A673 (cell line): ENCODE data around the gene DERL2. TPM values are rescaled to one million over a fixed set of nuclear protein-coding genes. Genes with fewer than 3 reads are reported as not detected.

ENCODE experiments used
- BruUV-seq: library from RNA; stranded (reverse); fragments of 400-500 nt; replicated peaks from 2 replicates; lab custom pipeline; 2021; lab: Mats Ljungman, UMichigan
- CTCF ChIA-PET: fragments of 300-600 bp; sonication (Branson Sonifier 250); formaldehyde crosslinking; loops from one replicate; lab custom pipeline; 2022; ENCODE audit warnings: antibody characterized with exemption; lab: Charles Lee
- POLR2A ChIA-PET: fragments of 300-600 bp; sonication (Branson Sonifier 250); formaldehyde crosslinking; loops from one replicate; lab custom pipeline; 2022; ENCODE audit warnings: antibody characterized with exemption; ENCODE audit not compliant: low non-redundant PET; lab: Charles Lee
- DNase-seq: peaks from one replicate; pipeline ENCODE4 v3.0.0-alpha.2; 2015; ENCODE audit warnings: low spot score
- H3K27ac ChIP-seq: fragments of 200-600 bp; sonication (generic); 2 replicates; pipeline ENCODE4 v1.5.1; 2016; ENCODE audit warnings: mixed run types, low read depth, mild to moderate bottlenecking, mixed read lengths, antibody characterized with exemption, low read length; ENCODE audit not compliant: poor library complexity, severe bottlenecking
- H3K27me3 ChIP-seq: fragments of 200-600 bp; sonication (generic); replicated peaks from 2 replicates; pipeline ENCODE4 v1.6.1; 2017; ENCODE audit warnings: mixed run types, low read depth, mild to moderate bottlenecking, mixed read lengths, antibody characterized with exemption, low read length; ENCODE audit not compliant: insufficient read depth, poor library complexity
- H3K36me3 ChIP-seq: fragments of 200-600 bp; sonication (generic); 2 replicates; pipeline ENCODE4 v1.6.1; 2016; ENCODE audit warnings: mixed run types, mild to moderate bottlenecking, mixed read lengths, antibody characterized with exemption, low read length; ENCODE audit not compliant: insufficient read depth, poor library complexity, severe bottlenecking
- H3K4me1 ChIP-seq: fragments of 200-600 bp; sonication (generic); 2 replicates; pipeline ENCODE4 v1.6.1; 2017; ENCODE audit warnings: mixed run types, mild to moderate bottlenecking, mixed read lengths, antibody characterized with exemption, low read length; ENCODE audit not compliant: insufficient read depth, poor library complexity, severe bottlenecking
- H3K4me3 ChIP-seq: fragments of 200-600 bp; sonication (generic); 2 replicates; pipeline ENCODE4 v1.5.1; 2016; ENCODE audit warnings: low read depth, mixed run types, mild to moderate bottlenecking, mixed read lengths, low read length; ENCODE audit not compliant: poor library complexity, severe bottlenecking
- H3K9me3 ChIP-seq: fragments of 200-600 bp; sonication (generic); 2 replicates; pipeline ENCODE4 v1.6.1; 2016; ENCODE audit warnings: mixed run types, low read depth, mild to moderate bottlenecking, mixed read lengths, antibody characterized with exemption, low read length; ENCODE audit not compliant: poor library complexity, severe bottlenecking
- CTCF ChIP-seq: fragments of 300-800, 200-600 bp; sonication (generic); conservative IDR thresholded peaks from 2 replicates; pipeline ENCODE4 v1.5.1; 2017; ENCODE audit warnings: low read depth, mild to moderate bottlenecking, antibody characterized with exemption, low read length, moderate library complexity, mixed read lengths
- EZH2 ChIP-seq: fragments of 200-600 bp; sonication (generic); IDR thresholded peaks from 2 replicates; pipeline ENCODE4 v1.6.1; 2017; ENCODE audit warnings: borderline replicate concordance, low read depth, mild to moderate bottlenecking, mixed read lengths, antibody characterized with exemption, low read length; ENCODE audit not compliant: poor library complexity, severe bottlenecking
- intact Hi-C: fragments of 100-400 bp; cut with micrococcal nuclease; formaldehyde crosslinking; loops from one replicate; pipeline ENCODE4 v1.10.0; 2022; ENCODE audit not compliant: unreplicated experiment
- total RNA-seq: library from RNA; stranded (reverse); gene quantifications from 2 replicates; pipeline ENCODE4 v1.2.3, GENCODE V29; 2021

DERL2 gene
- total RNA-seq, 1 experiment from 2014 or later, result 97.0 TPM

DNA sequence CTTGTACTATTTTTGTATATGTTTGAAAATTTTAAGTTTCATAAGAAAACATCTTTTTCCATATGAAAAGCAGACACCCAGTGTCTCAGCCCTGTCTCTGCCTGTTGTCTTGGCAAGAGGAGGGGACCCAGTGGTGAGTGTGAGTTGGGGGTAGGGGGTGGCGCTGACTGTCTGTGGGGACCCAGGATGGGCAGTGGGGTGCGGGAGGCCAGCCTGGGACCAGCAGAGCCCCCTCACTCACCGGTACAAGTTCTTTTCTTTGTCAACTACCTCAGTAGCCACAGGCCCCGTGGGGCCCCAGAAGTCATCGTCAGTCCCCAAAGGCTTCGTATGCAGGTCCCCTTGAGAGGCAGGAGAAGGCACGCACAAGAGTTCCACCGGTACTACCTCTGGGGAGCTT is 46.6 kb upstream of the DERL2 start:
- Histone ChIP-seq H3K4me3 (no peak overlapping the region), H3K4me1 (no peaks in the 10 kb centered on the region), H3K36me3 (no peaks in the 10 kb centered on the region), H3K27ac (no peak overlapping the region), H3K27me3 (no peaks in the 10 kb centered on the region), H3K9me3 (no peaks in the 10 kb centered on the region)
- BruUV-seq, result no TSS peak
- no peak for DNase-seq
- no peak for TF ChIP-seq EZH2
- POLR2A ChIA-PET, result no interaction called here
- intact Hi-C loops, result no loop called here
- CTCF ChIA-PET, result no interaction called here

GRCh38 chr17:5531085-5531418 is 45.1 kb upstream of the DERL2 start:
- no TSS peak for BruUV-seq
- H3K4me1 ChIP-seq, result no peaks in the 10 kb centered on the region
- H3K36me3 ChIP-seq, result no peaks in the 10 kb centered on the region
- no peaks in the 10 kb centered on the region for H3K27me3 ChIP-seq
- DNase-seq, result no peak
- no peak overlapping the region for H3K4me3 ChIP-seq
- ChIA-PET POLR2A (no interaction called here), CTCF (no interaction called here)
- intact Hi-C loops, result no loop called here
- H3K27ac ChIP-seq, result no peak overlapping the region
- H3K9me3 ChIP-seq, result no peaks in the 10 kb centered on the region
- no peak for TF ChIP-seq CTCF
- no peak for TF ChIP-seq EZH2

GRCh38 chr17:5530265-5531084 is 44.5 kb upstream of the DERL2 start:
- DNase-seq, result no peak
- TF ChIP-seq EZH2 (no peak), CTCF (no peak)
- Histone ChIP-seq H3K4me1 (no peaks in the 10 kb centered on the region), H3K27me3 (no peaks in the 10 kb centered on the region), H3K27ac (no peak overlapping the region), H3K4me3 (no peak overlapping the region), H3K36me3 (no peaks in the 10 kb centered on the region), H3K9me3 (no peaks in the 10 kb centered on the region)
- ChIA-PET CTCF (no interaction called here), POLR2A (no interaction called here)
- intact Hi-C loops, result no loop called here
- no TSS peak for BruUV-seq
